CD4-positive, alpha-beta T cell treated with Interferon alpha-2 for 1 hour (primary cell): ENCODE results near the gene SHF.

Source experiments
- DNase-seq, 2 donors: peaks; one replicate each; pipeline ENCODE4 v3.0.0-alpha.2; 2020 to 2022

The SHF gene

DNA sequence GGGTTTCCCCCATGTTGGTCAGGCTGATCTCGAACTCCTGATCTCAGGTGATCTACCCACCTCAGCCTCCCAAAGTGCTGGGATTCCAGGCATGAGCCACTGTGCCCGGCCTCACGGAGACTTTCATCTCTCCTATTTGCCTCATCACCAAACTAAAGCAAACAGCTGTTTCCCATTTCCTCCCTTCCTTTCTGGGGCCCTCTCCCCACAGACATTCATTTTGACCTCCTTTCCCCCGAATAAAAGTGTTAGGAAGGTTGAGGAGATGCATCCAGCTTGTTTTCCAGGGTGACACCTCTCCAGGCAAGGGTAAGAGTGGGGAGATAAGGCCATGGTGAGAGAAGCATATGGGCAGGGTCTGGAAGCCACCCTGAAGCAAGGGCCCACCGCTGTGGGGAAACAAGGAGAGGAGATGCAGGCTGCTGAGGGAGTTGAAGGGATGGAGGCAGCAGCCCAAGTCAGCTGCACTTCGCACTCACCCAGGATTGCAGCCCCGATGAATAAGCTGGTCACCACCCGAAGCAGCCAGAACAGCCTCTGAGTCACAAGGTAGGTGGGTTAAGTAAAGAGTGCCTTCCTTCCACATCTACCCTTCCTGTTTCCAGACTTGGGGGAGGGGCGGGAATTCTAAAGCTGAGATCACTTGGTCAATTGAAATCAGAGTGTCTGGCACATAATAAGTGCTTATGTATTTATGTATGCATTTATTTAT is 65.9 kb downstream of the SHF start:
- DNase-seq, result no peak

DNA sequence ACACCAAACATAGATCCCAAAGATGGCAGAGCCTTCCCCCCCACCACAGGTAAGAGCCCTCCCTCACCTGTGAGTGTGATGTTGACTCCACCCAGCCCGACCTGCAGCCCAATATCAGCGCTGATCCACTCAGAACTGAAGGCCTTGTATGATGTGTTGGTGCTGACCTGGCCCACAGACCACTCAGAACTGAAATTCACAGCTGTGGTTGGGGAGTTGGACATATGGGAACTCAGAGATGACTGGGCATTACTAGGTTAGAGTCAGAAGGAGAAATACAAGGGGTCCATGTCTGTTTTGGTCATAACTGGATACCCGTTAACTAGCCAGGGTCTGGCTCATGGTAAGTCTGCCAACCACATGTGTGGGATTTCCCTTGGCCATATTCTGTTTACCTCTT is 66.7 kb downstream of the SHF start:
- DNase-seq, result no peak

DNA sequence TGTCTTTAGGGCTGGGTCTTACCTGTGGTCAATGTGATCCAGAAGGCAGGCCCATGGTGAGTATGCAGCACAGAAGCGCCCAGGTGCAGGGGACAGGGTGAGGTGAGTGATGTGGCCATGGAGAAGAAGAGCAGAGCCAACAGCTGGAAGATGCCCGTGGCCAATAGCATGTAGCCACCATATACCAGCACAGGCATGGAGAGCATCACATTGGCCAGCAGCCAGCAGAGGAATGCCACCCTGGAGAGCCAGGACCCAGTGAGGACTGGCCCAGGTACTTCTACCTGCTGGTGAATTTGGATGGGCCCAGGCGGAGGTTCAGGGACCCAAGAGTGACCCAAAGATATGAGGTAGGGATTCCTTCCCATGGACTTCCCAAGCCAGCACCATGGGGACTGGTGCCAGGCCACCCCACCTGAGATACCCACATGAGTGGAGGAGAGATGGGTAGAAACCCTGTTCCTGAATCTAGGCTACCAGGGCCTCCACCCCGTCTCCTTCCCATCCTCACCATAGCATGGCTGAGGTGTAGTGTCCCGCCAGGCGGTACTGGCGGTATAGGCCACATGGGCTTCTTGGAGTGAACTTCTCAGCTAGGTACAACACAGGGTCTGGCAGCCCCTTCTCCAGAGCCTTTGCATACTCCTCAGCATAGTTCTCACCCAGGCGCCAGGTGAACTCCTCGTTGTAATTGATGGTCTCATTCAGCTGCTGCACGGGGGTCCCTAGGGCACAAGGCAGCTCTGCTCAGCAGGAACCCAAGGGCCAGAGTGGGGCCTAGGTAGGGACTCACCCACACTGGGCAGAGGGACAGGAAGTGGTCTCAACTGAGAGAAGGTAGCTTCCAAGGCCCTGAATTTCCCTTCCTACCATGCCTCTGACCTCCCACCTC is 67.4 kb downstream of the SHF start:
- DNase-seq, result no peak

DNA sequence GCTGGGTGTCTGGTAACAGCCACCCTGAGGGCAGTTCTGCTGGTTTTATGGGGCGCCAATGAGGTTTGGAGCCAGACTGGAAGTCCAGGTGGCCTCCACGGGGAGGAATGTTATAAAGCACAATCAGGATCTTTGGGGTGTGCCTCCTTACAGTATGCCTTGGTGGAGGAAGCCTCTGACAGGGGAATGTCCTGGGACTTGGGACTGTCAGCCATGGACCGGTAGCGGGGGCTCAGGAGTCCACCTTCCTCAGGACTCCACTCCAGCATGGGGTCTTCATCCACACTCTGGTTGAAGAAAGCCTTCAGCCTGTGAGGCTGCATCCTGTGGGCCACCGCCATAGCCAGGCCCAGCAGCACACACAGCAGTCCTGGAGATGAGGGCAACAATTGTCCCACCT is 68.8 kb downstream of the SHF start:
- DNase-seq, result no peak

DNA sequence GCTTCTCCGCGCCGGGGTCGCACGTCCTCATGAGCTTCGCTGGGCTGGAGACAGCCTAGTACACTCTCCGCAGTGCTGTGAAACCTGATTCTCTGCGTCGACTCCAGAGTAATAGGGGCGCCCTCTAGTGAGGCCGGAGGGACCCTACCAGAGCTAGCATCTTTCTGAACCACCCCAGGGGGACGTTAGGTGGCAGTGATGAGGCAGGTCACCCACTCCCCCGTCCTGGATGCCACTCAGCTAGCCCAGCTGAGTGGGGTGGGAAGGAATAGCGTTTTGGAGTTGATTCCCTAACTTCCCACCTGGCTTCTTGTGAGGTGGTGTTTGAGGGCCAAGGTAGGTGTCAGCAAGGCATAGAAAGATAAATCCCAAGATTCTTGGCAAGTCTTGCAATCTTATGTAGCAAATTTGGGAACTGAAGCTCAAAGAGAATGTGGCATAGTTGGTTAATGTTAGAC is 69.6 kb downstream of the SHF start:
- DNase-seq, result peak; percentile 85

DNA sequence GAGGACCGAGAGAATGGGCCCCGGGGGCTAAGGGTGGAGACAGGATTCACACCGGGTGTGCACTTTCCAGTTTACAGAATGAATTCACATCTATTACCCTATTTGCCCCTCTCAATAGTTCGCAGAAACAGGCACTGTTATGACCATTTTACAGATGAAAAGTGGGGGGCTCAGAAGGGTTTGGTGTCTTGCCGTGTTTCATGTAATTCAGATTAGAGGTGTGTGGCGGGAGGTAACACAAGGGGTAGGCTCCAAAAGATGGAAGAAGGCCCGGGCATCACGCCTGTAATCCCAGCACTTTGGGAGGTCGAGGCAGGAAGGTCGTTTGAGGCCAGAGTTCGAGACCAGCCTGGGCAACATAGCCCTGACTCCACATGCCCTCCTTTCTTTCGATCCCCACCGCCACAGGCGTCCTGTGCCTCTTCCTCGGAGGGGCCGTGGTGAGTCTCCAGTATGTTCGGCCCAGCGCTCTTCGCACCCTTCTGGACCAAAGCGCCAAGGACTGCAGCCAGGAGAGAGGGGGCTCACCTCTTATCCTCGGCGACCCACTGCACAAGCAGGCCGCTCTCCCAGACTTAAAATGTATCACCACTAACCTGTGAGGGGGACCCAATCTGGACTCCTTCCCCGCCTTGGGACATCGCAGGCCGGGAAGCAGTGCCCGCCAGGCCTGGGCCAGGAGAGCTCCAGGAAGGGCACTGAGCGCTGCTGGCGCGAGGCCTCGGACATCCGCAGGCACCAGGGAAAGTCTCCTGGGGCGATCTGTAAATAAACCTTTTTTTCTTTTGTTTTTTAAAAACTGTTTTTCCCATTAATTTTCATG is 70.2 kb downstream of the SHF start:
- no peak for DNase-seq
